Measurements from ENCODE around the gene CST4. TPM values are rescaled to one million over a fixed set of nuclear protein-coding genes. Genes with fewer than 3 reads are reported as not detected.
"Not testable (repeated sequence)": the region's sequence is repeated elsewhere in the genome, so short reads cannot be mapped to it uniquely, and the experiment has no call there.

The CST4 gene
- not detected in 2 replicates for total RNA-seq (2012; rRNA removed)

GRCh38 chr20:23688684-23689398 lies at the start of gene CST4:
CST4 (minus strand) TSS chr20:23689038; CDS start chr20:23688969, 69 bp downstream.
- not testable (repeated sequence) for H3K36me3 ChIP-seq (ENCODE audit: insufficient read depth, low read length); H3K9me3 ChIP-seq (replicated peaks; ENCODE audit: low read length); H3K4me2 ChIP-seq (ENCODE audit: low read length); H3K27me3 ChIP-seq (ENCODE audit: control insufficient read depth, insufficient read depth, low read length); H3K9ac ChIP-seq (ENCODE audit: low read depth, low read length); H3K4me3 ChIP-seq (ENCODE audit: low read length)
- H3K4me1 ChIP-seq (ENCODE audit: control insufficient read depth, insufficient read depth, low read length): peaks cover 13% of the 10 kb centered on the region

- H3K9me3 ChIP-seq (replicated peaks; ENCODE audit: low read length); H3K36me3 ChIP-seq (ENCODE audit: insufficient read depth, low read length); H3K27me3 ChIP-seq (ENCODE audit: control insufficient read depth, insufficient read depth, low read length); H3K9ac ChIP-seq (ENCODE audit: low read depth, low read length); H3K4me1 ChIP-seq (ENCODE audit: control insufficient read depth, insufficient read depth, low read length); H3K4me2 ChIP-seq (ENCODE audit: low read length); H3K4me3 ChIP-seq (ENCODE audit: low read length): not testable (repeated sequence)
These were observed 46.6 kb upstream of the CST4 start for GRCh38 chr20:23735391-23735790.

- not testable (repeated sequence) for H3K4me1 ChIP-seq (ENCODE audit: control insufficient read depth, insufficient read depth, low read length); H3K4me3 ChIP-seq (ENCODE audit: low read length); H3K4me2 ChIP-seq (ENCODE audit: low read length); H3K9ac ChIP-seq (ENCODE audit: low read depth, low read length); H3K36me3 ChIP-seq (ENCODE audit: insufficient read depth, low read length); H3K9me3 ChIP-seq (replicated peaks; ENCODE audit: low read length); H3K27me3 ChIP-seq (ENCODE audit: control insufficient read depth, insufficient read depth, low read length)
These were observed 46.1 kb upstream of the CST4 start for GRCh38 chr20:23734949-23735348.

GRCh38 chr20:23734440-23734839 lies 45.6 kb upstream of the CST4 start:
- not testable (repeated sequence) for H3K9me3 ChIP-seq (replicated peaks; ENCODE audit: low read length); H3K36me3 ChIP-seq (ENCODE audit: insufficient read depth, low read length); H3K27me3 ChIP-seq (ENCODE audit: control insufficient read depth, insufficient read depth, low read length); H3K4me3 ChIP-seq (ENCODE audit: low read length); H3K4me2 ChIP-seq (ENCODE audit: low read length); H3K9ac ChIP-seq (ENCODE audit: low read depth, low read length); H3K4me1 ChIP-seq (ENCODE audit: control insufficient read depth, insufficient read depth, low read length)

GRCh38 chr20:23727016-23727415 lies 38.2 kb upstream of the CST4 start:
- Histone ChIP-seq H3K9me3 (replicated peaks; ENCODE audit: low read length) (no peaks in the 10 kb centered on the region), H3K4me2 (ENCODE audit: low read length) (no peak overlapping the region), H3K9ac (ENCODE audit: low read depth, low read length) (no peak overlapping the region), H3K27me3 (ENCODE audit: control insufficient read depth, insufficient read depth, low read length) (no peaks in the 10 kb centered on the region), H3K4me3 (ENCODE audit: low read length) (no peak overlapping the region), H3K36me3 (ENCODE audit: insufficient read depth, low read length) (no peaks in the 10 kb centered on the region), H3K4me1 (ENCODE audit: control insufficient read depth, insufficient read depth, low read length) (no peaks in the 10 kb centered on the region)

GRCh38 chr20:23725102-23725501 lies 36.3 kb upstream of the CST4 start:
- Histone ChIP-seq H3K36me3 (ENCODE audit: insufficient read depth, low read length) (no peaks in the 10 kb centered on the region), H3K4me2 (ENCODE audit: low read length) (no peak overlapping the region), H3K4me3 (ENCODE audit: low read length) (no peak overlapping the region), H3K4me1 (ENCODE audit: control insufficient read depth, insufficient read depth, low read length) (no peaks in the 10 kb centered on the region), H3K27me3 (ENCODE audit: control insufficient read depth, insufficient read depth, low read length) (peaks cover 4% of the 10 kb centered on the region), H3K9ac (ENCODE audit: low read depth, low read length) (no peak overlapping the region), H3K9me3 (replicated peaks; ENCODE audit: low read length) (no peaks in the 10 kb centered on the region)

- not testable (repeated sequence) for H3K27me3 ChIP-seq (ENCODE audit: control insufficient read depth, insufficient read depth, low read length); H3K9ac ChIP-seq (ENCODE audit: low read depth, low read length); H3K9me3 ChIP-seq (replicated peaks; ENCODE audit: low read length)
These were observed 34.9 kb upstream of the CST4 start for GRCh38 chr20:23723659-23724307.

GRCh38 chr20:23722851-23723250 lies 34.0 kb upstream of the CST4 start:
- H3K36me3 ChIP-seq (ENCODE audit: insufficient read depth, low read length); H3K27me3 ChIP-seq (ENCODE audit: control insufficient read depth, insufficient read depth, low read length); H3K4me2 ChIP-seq (ENCODE audit: low read length); H3K9ac ChIP-seq (ENCODE audit: low read depth, low read length); H3K4me1 ChIP-seq (ENCODE audit: control insufficient read depth, insufficient read depth, low read length); H3K9me3 ChIP-seq (replicated peaks; ENCODE audit: low read length); H3K4me3 ChIP-seq (ENCODE audit: low read length): not testable (repeated sequence)

More at GRCh38 chr20:23723659-23724307, 34.9 kb upstream of the CST4 start:
- not testable (repeated sequence) for H3K4me1 ChIP-seq (ENCODE audit: control insufficient read depth, insufficient read depth, low read length); H3K4me3 ChIP-seq (ENCODE audit: low read length); H3K36me3 ChIP-seq (ENCODE audit: insufficient read depth, low read length); H3K4me2 ChIP-seq (ENCODE audit: low read length)

- no peaks in the 10 kb centered on the region for H3K4me1 ChIP-seq (ENCODE audit: control insufficient read depth, insufficient read depth, low read length)
- H3K9me3 ChIP-seq (replicated peaks; ENCODE audit: low read length): no peaks in the 10 kb centered on the region
- no peak overlapping the region for H3K9ac ChIP-seq (ENCODE audit: low read depth, low read length)
- H3K4me3 ChIP-seq (ENCODE audit: low read length): no peak overlapping the region
- peaks cover 6% of the 10 kb centered on the region for H3K27me3 ChIP-seq (ENCODE audit: control insufficient read depth, insufficient read depth, low read length)
- no peak overlapping the region for H3K4me2 ChIP-seq (ENCODE audit: low read length)
- H3K36me3 ChIP-seq (ENCODE audit: insufficient read depth, low read length): no peaks in the 10 kb centered on the region
These were observed 33.1 kb upstream of the CST4 start for GRCh38 chr20:23721962-23722361.

- H3K4me3 ChIP-seq (ENCODE audit: low read length); H3K4me2 ChIP-seq (ENCODE audit: low read length); H3K36me3 ChIP-seq (ENCODE audit: insufficient read depth, low read length); H3K4me1 ChIP-seq (ENCODE audit: control insufficient read depth, insufficient read depth, low read length); H3K27me3 ChIP-seq (ENCODE audit: control insufficient read depth, insufficient read depth, low read length); H3K9ac ChIP-seq (ENCODE audit: low read depth, low read length); H3K9me3 ChIP-seq (replicated peaks; ENCODE audit: low read length): not testable (repeated sequence)
These were observed 30.5 kb upstream of the CST4 start for GRCh38 chr20:23719351-23719750.

- H3K9me3 ChIP-seq (replicated peaks; ENCODE audit: low read length); H3K36me3 ChIP-seq (ENCODE audit: insufficient read depth, low read length); H3K9ac ChIP-seq (ENCODE audit: low read depth, low read length); H3K4me3 ChIP-seq (ENCODE audit: low read length); H3K4me2 ChIP-seq (ENCODE audit: low read length); H3K4me1 ChIP-seq (ENCODE audit: control insufficient read depth, insufficient read depth, low read length); H3K27me3 ChIP-seq (ENCODE audit: control insufficient read depth, insufficient read depth, low read length): not testable (repeated sequence)
These were observed 22.9 kb upstream of the CST4 start for GRCh38 chr20:23711778-23712177.

- H3K4me1 ChIP-seq (ENCODE audit: control insufficient read depth, insufficient read depth, low read length): no peaks in the 10 kb centered on the region
- H3K9ac ChIP-seq (ENCODE audit: low read depth, low read length): no peak overlapping the region
- no peak overlapping the region for H3K4me2 ChIP-seq (ENCODE audit: low read length)
- H3K27me3 ChIP-seq (ENCODE audit: control insufficient read depth, insufficient read depth, low read length): no peaks in the 10 kb centered on the region
- no peak overlapping the region for H3K4me3 ChIP-seq (ENCODE audit: low read length)
- H3K36me3 ChIP-seq (ENCODE audit: insufficient read depth, low read length): no peaks in the 10 kb centered on the region
- H3K9me3 ChIP-seq (replicated peaks; ENCODE audit: low read length): no peaks in the 10 kb centered on the region
These were observed 21.9 kb upstream of the CST4 start for GRCh38 chr20:23710771-23711170.

Data from skeletal muscle satellite cell (primary cell).